Eye (tissue), 1 donor: ENCODE results near the gene PSME2.

ENCODE experiments used
- DNase-seq: peaks from one replicate; pipeline ENCODE4 v3.0.0-alpha.2; 2015

The PSME2 gene

GRCh38 chr14:24132976-24133375 is 13.4 kb downstream of the PSME2 start:
- DNase-seq: no peak

- DNase-seq: no peak
These were observed 14.2 kb downstream of the PSME2 start for GRCh38 chr14:24132061-24132685.

GRCh38 chr14:24131549-24131966 is 14.9 kb downstream of the PSME2 start:
- no peak for DNase-seq

GRCh38 chr14:24130717-24131548 is 15.5 kb downstream of the PSME2 start:
- peak; percentile 10 for DNase-seq

- DNase-seq: no peak
These were observed 16.1 kb downstream of the PSME2 start, which contains the start of gene FITM1 for GRCh38 chr14:24130380-24130716. Gene FITM1, plus strand, starts transcription at chr14:24130659. Its CDS starts 905 bp downstream, at chr14:24131564.

GRCh38 chr14:24129410-24129998 is 16.9 kb downstream of the PSME2 start:
- DNase-seq: no peak

- DNase-seq: no peak
These were observed 18.7 kb downstream of the PSME2 start for GRCh38 chr14:24127673-24128072.

GRCh38 chr14:24126939-24127338 is 19.5 kb downstream of the PSME2 start:
- no peak for DNase-seq

- no peak for DNase-seq
These were observed 22.7 kb downstream of the PSME2 start for GRCh38 chr14:24123424-24124417.

- no peak for DNase-seq
These were observed 23.5 kb downstream of the PSME2 start for GRCh38 chr14:24122898-24123297.

GRCh38 chr14:24122416-24122815 is 24.0 kb downstream of the PSME2 start:
- no peak for DNase-seq

GRCh38 chr14:24121210-24121609 is 25.2 kb downstream of the PSME2 start:
- no peak for DNase-seq

GRCh38 chr14:24119691-24120090 is 26.7 kb downstream of the PSME2 start:
- no peak for DNase-seq

GRCh38 chr14:24117179-24117578 is 29.2 kb downstream of the PSME2 start:
- DNase-seq: no peak

- no peak for DNase-seq
These were observed 30.1 kb downstream of the PSME2 start for GRCh38 chr14:24116128-24116814.

GRCh38 chr14:24115422-24116127 is 30.8 kb downstream of the PSME2 start:
- DNase-seq: no peak

- DNase-seq: peak; percentile 100
These were observed 31.6 kb downstream of the PSME2 start, which contains the start of the genes DCAF11 and NRL for GRCh38 chr14:24114532-24115421. Gene DCAF11, plus strand, starts transcription at chr14:24114777. Its CDS starts 818 bp downstream, at chr14:24115595. Gene NRL, minus strand, starts transcription at chr14:24114949. Its CDS starts 32,101 bp downstream, at chr14:24082848.

GRCh38 chr14:24113801-24114531 is 32.4 kb downstream of the PSME2 start:
- peak; percentile 95 for DNase-seq

- DNase-seq: no peak
These were observed 33.0 kb downstream of the PSME2 start for GRCh38 chr14:24113379-24113800.
